Pancreas (tissue), 10 donors: ENCODE measurements around the gene VAV1. TPM values are rescaled to one million over a fixed set of nuclear protein-coding genes. Genes with fewer than 3 reads are reported as not detected.

Source experiments
- ATAC-seq, 4 donors: fragments of 200-7000 bp; cut with Tn5 transposase; one replicate each; pipeline versions ENCODE4 v1.8.0 to v1.9.1; 2020; ENCODE audit warnings: mild to moderate bottlenecking in 4 of 4, moderate library complexity in 4 of 4
- DNase-seq, 6 donors: peaks; one replicate each; pipeline ENCODE4 v3.0.0-alpha.2; 2020
- FAIRE-seq: peaks from 2 replicates; lab custom pipeline; 2012; peaks lifted over from hg19 to GRCh38; lab: Jason Lieb, UNC
- H3K27ac ChIP-seq, 4 donors: fragments of 200-600 bp; sonication (generic); 1 replicate in 3 of 4; 2 replicates in 1 of 4; pipeline versions ENCODE4 v1.5.0 to v1.8.0; 2020
- H3K27me3 ChIP-seq, 4 donors: fragments of 200-600 bp; one replicate each; pipeline ENCODE4 v1.8.0; 2021
- H3K36me3 ChIP-seq, 3 donors: fragments of 200-600 bp; sonication (generic) in 1 of 3; one replicate each; pipeline versions ENCODE4 v1.5.0 to v1.8.0; 2020 to 2021
- H3K4me1 ChIP-seq, 3 donors: fragments of 200-600 bp; one replicate each; pipeline ENCODE4 v1.8.0; 2021
- H3K4me3 ChIP-seq, 4 donors: fragments of 200-600 bp; sonication (generic) in 2 of 4; one replicate each; pipeline versions ENCODE4 v1.5.0 to v1.8.0; 2020 to 2021
- H3K9me3 ChIP-seq, 4 donors: fragments of 200-600 bp; one replicate each; pipeline ENCODE4 v1.8.0; 2021
- CTCF ChIP-seq, 4 donors: fragments of 200-600 bp; sonication (generic) in 3 of 4; IDR thresholded peaks; one replicate each; pipeline versions ENCODE4 v1.5.0 to v1.8.0; 2021; ENCODE audit warnings: antibody characterized with exemption in 4 of 4
- WGBS, 2 donors: extraction: QIAGEN DNeasy Blood & Tissue Kit; methylation state at CpG; one replicate each; pipeline ENCODE4 v1.1.7; 2013; 5-methylcytosine and 5-hydroxymethylcytosine counted together
- intact Hi-C, 3 donors: fragments of 100-400 bp; cut with DNase I; formaldehyde crosslinking; loops; one replicate each; pipeline versions ENCODE4 v1.11.1 to v1.14.2; 2022
- polyA plus RNA-seq, 2 donors: library from polyadenylated mRNA; stranded (reverse); fragments of 200-250 nt; gene quantifications; one replicate each; pipeline ENCODE4 v1.2.3, GENCODE V29; 2013
- total RNA-seq, 6 donors: library from RNA; stranded (reverse); fragmentation: NEBNext Ultra II Directional in 4 of 6; extraction: Animal tissue kit (Norgen Biotek cat#: 25700) in 4 of 6; gene quantifications; one replicate each; pipeline versions ENCODE4 v1.2.1 to v1.2.4, GENCODE V29; 2021 to 2023
- donor health status: healthy with polysubstance abuse.
- donor health status: DM: no; HTN: no; CAD: no; lungs with moderate emphysema.
- donor health status: DM: no; HTN: no; CAD: no.
- donor health status: control.
- donor health status: control.
- donor health status: Bipolar disorder and iron deficiency.
- donor health status: DM: yes; HTN: yes; CAD: no.
- donor health status: DM: no; HTN: no; CAD: no.
- donor health status: DM: no; HTN: no; CAD: no.
- donor health status: DM: yes; HTN: yes; CAD: no.

Gene VAV1
- total and polyA plus RNA-seq, 8 donors = 0.23 to 7.3 (median 1.2) TPM

- Histone ChIP-seq H3K27me3 (no peaks in the 10 kb centered on the region), H3K36me3 (peaks cover 0 to 19% (median 0%) of the 10 kb centered on the region in 3 donors), H3K4me3 (no peak overlapping the region), H3K9me3 (no peaks in the 10 kb centered on the region), H3K27ac (no peak overlapping the region), H3K4me1 (peaks cover 12 to 18% (median 13%) of the 10 kb centered on the region in 3 donors)
- WGBS, 2 donors = 83 to 85% methylated on average over 18 to 20 of the region's 20 CpGs
- TF ChIP-seq CTCF (IDR thresholded peaks at IDR 0.05) = no peak
- ATAC-seq (no peak), DNase-seq (peak in 1 of 6 donors; percentile 60), FAIRE-seq (no peak)
- intact Hi-C loops = no loop called here
Observed at GRCh38 chr19:6734096-6734696, 38.3 kb upstream of the VAV1 start.

GRCh38 chr19:6735181-6735911, 37.2 kb upstream of the VAV1 start:
- 76% methylated on average over 15 of the region's 15 CpGs for WGBS, 2 donors
- H3K36me3 ChIP-seq = peaks cover 0 to 19% (median 0%) of the 10 kb centered on the region in 3 donors
- peak overlapping the region in 2 of 4 donors; percentile 88 to 95 for H3K27ac ChIP-seq
- FAIRE-seq = no peak
- H3K4me3 ChIP-seq = no peak overlapping the region
- ATAC-seq = no peak
- intact Hi-C loops = loop anchor here in 1 of 3 donors (5.0 kb wide), 1 partner anchor 127 kb away; no protein-coding TSS in a partner anchor
- peaks cover 12 to 18% (median 13%) of the 10 kb centered on the region in 3 donors for H3K4me1 ChIP-seq
- no peak for TF ChIP-seq CTCF (IDR thresholded peaks at IDR 0.05)
- peak in 1 of 6 donors; percentile 47 for DNase-seq
- H3K9me3 ChIP-seq = no peaks in the 10 kb centered on the region
- H3K27me3 ChIP-seq = no peaks in the 10 kb centered on the region

- no peaks in the 10 kb centered on the region for H3K9me3 ChIP-seq
- ATAC-seq (peak; percentile 16 to 36 (median 27)), DNase-seq (peak; percentile 76 to 90 (median 79)), FAIRE-seq (no peak)
- no peaks in the 10 kb centered on the region for H3K27me3 ChIP-seq
- 22% methylated on average over 25 of the region's 25 CpGs for WGBS, 2 donors
- H3K4me1 ChIP-seq = peaks cover 12 to 22% (median 13%) of the 10 kb centered on the region in 3 donors
- peak overlapping the region; percentile 88 to 95 (median 93) for H3K27ac ChIP-seq
- peak; percentile 14 to 48 (median 38) for TF ChIP-seq CTCF (IDR thresholded peaks at IDR 0.05)
- intact Hi-C loops = loop anchor here in 1 of 3 donors (5.0 kb wide), 1 partner anchor 126 kb away; no protein-coding TSS in a partner anchor
- H3K36me3 ChIP-seq = peaks cover 0 to 19% (median 0%) of the 10 kb centered on the region in 3 donors
- H3K4me3 ChIP-seq = peak overlapping the region; percentile 79 to 96 (median 88)
Observed at GRCh38 chr19:6736169-6736916, 36.2 kb upstream of the VAV1 start.

- Histone ChIP-seq H3K27me3 (no peaks in the 10 kb centered on the region), H3K4me1 (peaks cover 12 to 27% (median 13%) of the 10 kb centered on the region in 3 donors), H3K27ac (peak overlapping the region; percentile 88 to 95 (median 93)), H3K9me3 (no peaks in the 10 kb centered on the region), H3K36me3 (peaks cover 0 to 15% (median 0%) of the 10 kb centered on the region in 3 donors), H3K4me3 (peak overlapping the region; percentile 79 to 96 (median 88))
- DNase-seq (no peak), FAIRE-seq (no peak), ATAC-seq (peak in 2 of 4 donors; percentile 0 to 1)
- intact Hi-C loops = loop anchor here in 1 of 3 donors (5.0 kb wide), 1 partner anchor 125 kb away; no protein-coding TSS in a partner anchor
- no peak for TF ChIP-seq CTCF (IDR thresholded peaks at IDR 0.05)
- WGBS, 2 donors = 0 to 1% methylated on average over 15 to 16 of the region's 16 CpGs
Observed at GRCh38 chr19:6736917-6737283, 35.6 kb upstream of the VAV1 start.
